ENCODE results near the gene VAC14. TPM values are rescaled to one million over a fixed set of nuclear protein-coding genes. Genes with fewer than 3 reads are reported as not detected.

The VAC14 gene
- total RNA-seq, 1 experiment from 2014 or later = 65.5 TPM

- BruUV-seq (replicated peaks) = no TSS peak
- H3K79me2 ChIP-seq (ENCODE audit: low read length) = no peaks in the 10 kb centered on the region
- no peaks in the 10 kb centered on the region for H3K9me2 ChIP-seq (replicated peaks; ENCODE audit: low read length)
- no peak overlapping the region for H3K9ac ChIP-seq (ENCODE audit: low read length)
- no peaks in the 10 kb centered on the region for H3K27me3 ChIP-seq (ENCODE audit: low read length)
- no peak overlapping the region for H2AFZ ChIP-seq (ENCODE audit: low read length)
- TF ChIP-seq EZH2 (IDR thresholded peaks at IDR 0.05; ENCODE audit: low read length, unreplicated experiment) = no peak
- no peak for TF ChIP-seq EZH2phosphoT487 (IDR thresholded peaks at IDR 0.05; ENCODE audit: borderline replicate concordance, low read length)
- TF ChIP-seq CTCF (conservative IDR thresholded peaks at IDR 0.05; ENCODE audit: low read depth, low read length) = no peak
- ATAC-seq (no peak), DNase-seq (no peak)
- H3K4me2 ChIP-seq (ENCODE audit: low read length) = no peak overlapping the region
- intact Hi-C loops (cut with micrococcal nuclease) = no loop called here
- no peak overlapping the region for H3K27ac ChIP-seq (ENCODE audit: low read length)
- H3K36me3 ChIP-seq (ENCODE audit: low read depth, low read length) = no peaks in the 10 kb centered on the region
- H3K9me3 ChIP-seq (ENCODE audit: low read length) = no peaks in the 10 kb centered on the region
- H3F3A ChIP-seq (ENCODE audit: low read length, unreplicated experiment) = no peaks in the 10 kb centered on the region
- CTCF ChIA-PET = no interaction called here
- H3K4me3 ChIP-seq (ENCODE audit: low read length) = no peak overlapping the region
- peaks cover 27% of the 10 kb centered on the region for H3K4me1 ChIP-seq (ENCODE audit: insufficient read depth, low read length)
- H4K20me1 ChIP-seq (ENCODE audit: low read length) = no peaks in the 10 kb centered on the region
- POLR2A ChIA-PET (ENCODE audit: unreplicated experiment) = no interaction called here
Observed at GRCh38 chr16:70764632-70765031, 36.3 kb downstream of the VAC14 start.

DNA sequence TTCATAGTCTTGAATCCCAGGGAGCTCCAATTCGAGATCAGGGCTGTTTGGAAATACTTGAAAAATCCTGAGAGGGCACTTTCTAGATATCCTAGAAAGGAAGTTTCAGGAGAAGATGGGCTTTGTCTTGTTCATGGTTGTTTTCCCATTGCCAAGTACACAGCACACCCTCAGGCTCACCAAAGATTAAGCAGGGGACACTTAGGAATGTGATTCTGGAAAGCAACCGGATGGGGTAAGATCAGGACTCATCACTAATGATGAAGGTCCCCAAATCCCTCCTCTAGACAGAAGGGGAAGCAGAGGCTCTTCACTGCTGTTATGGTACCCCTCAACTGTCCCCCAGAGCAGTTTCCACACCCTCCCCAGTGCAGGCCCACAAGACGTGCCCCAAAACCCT, 40.7 kb downstream of the VAC14 start:
- intact Hi-C loops (cut with micrococcal nuclease) = loop anchor here (1.0 kb wide), 1 partner anchor 13 kb away; no protein-coding TSS in a partner anchor
- Histone ChIP-seq H2AFZ (ENCODE audit: low read length) (no peak overlapping the region), H3K9ac (ENCODE audit: low read length) (0 out of 2 replicates have a peak overlapping the region, but pooled peaks have one; percentile 7), H3K4me1 (ENCODE audit: insufficient read depth, low read length) (peaks cover 21% of the 10 kb centered on the region), H3K9me3 (ENCODE audit: low read length) (no peaks in the 10 kb centered on the region), H3K4me2 (ENCODE audit: low read length) (peak overlapping the region; percentile 70), H4K20me1 (ENCODE audit: low read length) (no peaks in the 10 kb centered on the region), H3F3A (ENCODE audit: low read length, unreplicated experiment) (no peaks in the 10 kb centered on the region), H3K79me2 (ENCODE audit: low read length) (no peaks in the 10 kb centered on the region), H3K36me3 (ENCODE audit: low read depth, low read length) (no peaks in the 10 kb centered on the region), H3K9me2 (replicated peaks; ENCODE audit: low read length) (no peaks in the 10 kb centered on the region), H3K27me3 (ENCODE audit: low read length) (no peaks in the 10 kb centered on the region), H3K4me3 (ENCODE audit: low read length) (no peak overlapping the region), H3K27ac (ENCODE audit: low read length) (peak overlapping the region; percentile 65)
- TF ChIP-seq EZH2 (IDR thresholded peaks at IDR 0.05; ENCODE audit: low read length, unreplicated experiment) (no peak), CTCF (conservative IDR thresholded peaks at IDR 0.05; ENCODE audit: low read depth, low read length) (no peak), EZH2phosphoT487 (IDR thresholded peaks at IDR 0.05; ENCODE audit: borderline replicate concordance, low read length) (no peak)
- POLR2A ChIA-PET (ENCODE audit: unreplicated experiment) = interaction anchor here (0.5 to 1.0 kb wide), 2 partner anchors 13 to 278 kb away, joined by 4 to 6 read pairs; no protein-coding TSS in a partner anchor
- ATAC-seq (no peak), DNase-seq (no peak)
- CTCF ChIA-PET = interaction anchor here (0.8 to 1.0 kb wide), 2 partner anchors 11 to 13 kb away, joined by 3 to 4 read pairs; no protein-coding TSS in a partner anchor
- TSS peak; percentile 18 for BruUV-seq (replicated peaks)

- no peaks in the 10 kb centered on the region for H3K9me2 ChIP-seq (replicated peaks; ENCODE audit: low read length)
- H3K4me2 ChIP-seq (ENCODE audit: low read length) = no peak overlapping the region
- H3K4me3 ChIP-seq (ENCODE audit: low read length) = no peak overlapping the region
- intact Hi-C loops (cut with micrococcal nuclease) = loop anchor here (1.0 kb wide), 1 partner anchor 12 kb away; no protein-coding TSS in a partner anchor
- no TSS peak for BruUV-seq (replicated peaks)
- no peaks in the 10 kb centered on the region for H3K36me3 ChIP-seq (ENCODE audit: low read depth, low read length)
- no peaks in the 10 kb centered on the region for H3K9me3 ChIP-seq (ENCODE audit: low read length)
- H3F3A ChIP-seq (ENCODE audit: low read length, unreplicated experiment) = no peaks in the 10 kb centered on the region
- ChIA-PET CTCF (interaction anchor here (0.8 kb wide), 1 partner anchor 14 kb away, joined by 3 read pairs; no protein-coding TSS in a partner anchor), POLR2A (ENCODE audit: unreplicated experiment) (no interaction called here)
- peaks cover 21% of the 10 kb centered on the region for H3K4me1 ChIP-seq (ENCODE audit: insufficient read depth, low read length)
- DNase-seq (no peak), ATAC-seq (no peak)
- no peak overlapping the region for H3K9ac ChIP-seq (ENCODE audit: low read length)
- H2AFZ ChIP-seq (ENCODE audit: low read length) = no peak overlapping the region
- TF ChIP-seq EZH2 (IDR thresholded peaks at IDR 0.05; ENCODE audit: low read length, unreplicated experiment) (no peak), CTCF (conservative IDR thresholded peaks at IDR 0.05; ENCODE audit: low read depth, low read length) (no peak), EZH2phosphoT487 (IDR thresholded peaks at IDR 0.05; ENCODE audit: borderline replicate concordance, low read length) (no peak)
- H4K20me1 ChIP-seq (ENCODE audit: low read length) = no peaks in the 10 kb centered on the region
- no peak overlapping the region for H3K27ac ChIP-seq (ENCODE audit: low read length)
- H3K79me2 ChIP-seq (ENCODE audit: low read length) = no peaks in the 10 kb centered on the region
- H3K27me3 ChIP-seq (ENCODE audit: low read length) = no peaks in the 10 kb centered on the region
Observed at GRCh38 chr16:70759666-70760065, 41.3 kb downstream of the VAC14 start.
